HG03354 (cell line): Measurements from ENCODE around the gene CIBAR2.
A peak's percentile ranks its signal among the peaks of the same experiment; 100 is the strongest.
"Not testable (repeated sequence)": the region's sequence is repeated elsewhere in the genome, so short reads cannot be mapped to it uniquely, and the experiment has no call there.

Experiments
- ATAC-seq: cut with Tn5 transposase; IDR thresholded peaks from one replicate; pipeline ENCODE4 v1.9.1; 2021; ENCODE audit warnings: mild to moderate bottlenecking; ENCODE audit not compliant: unreplicated experiment, poor library complexity, severe bottlenecking

The CIBAR2 gene

DNA sequence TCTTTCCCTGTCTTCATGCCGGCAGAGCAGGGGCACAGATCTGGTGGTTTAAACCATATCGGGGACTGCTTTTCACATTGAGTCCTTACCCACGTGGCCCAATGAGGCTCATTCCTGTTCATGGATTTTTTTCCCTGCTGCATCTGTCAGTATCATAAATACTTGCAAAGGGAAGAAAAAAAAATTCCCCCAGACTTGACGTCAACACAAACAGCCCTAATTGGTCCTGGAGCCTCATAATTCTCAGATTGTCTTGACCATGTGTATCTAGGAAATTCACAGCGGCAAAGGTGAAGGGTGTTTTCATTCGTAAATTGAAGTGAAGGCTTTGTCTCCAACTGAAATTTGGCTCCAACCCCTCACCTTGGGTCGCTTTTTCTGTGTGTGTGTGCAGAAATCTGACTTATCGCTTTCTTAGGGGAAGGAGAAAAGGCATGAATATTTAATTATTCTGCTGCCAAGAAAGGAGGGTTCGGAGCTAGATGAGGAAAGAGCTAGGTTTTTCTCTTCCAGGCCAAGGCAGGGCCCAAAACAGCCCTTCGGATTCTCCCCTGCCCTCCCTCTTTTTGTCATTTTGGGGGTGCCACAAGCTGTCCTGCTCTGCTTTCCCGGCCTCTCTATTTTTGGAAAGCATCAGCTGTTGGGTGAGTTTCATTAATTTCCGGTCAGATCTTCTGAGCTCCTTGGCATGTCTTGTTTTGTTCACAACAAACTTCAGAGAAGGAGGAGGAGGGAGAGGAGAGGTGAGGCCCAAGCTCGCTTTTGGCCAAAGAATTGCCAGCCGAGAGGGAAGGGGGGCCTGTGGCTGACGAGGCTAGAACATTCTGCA, 17.8 kb upstream of the CIBAR2 start:
- no peak for ATAC-seq

DNA sequence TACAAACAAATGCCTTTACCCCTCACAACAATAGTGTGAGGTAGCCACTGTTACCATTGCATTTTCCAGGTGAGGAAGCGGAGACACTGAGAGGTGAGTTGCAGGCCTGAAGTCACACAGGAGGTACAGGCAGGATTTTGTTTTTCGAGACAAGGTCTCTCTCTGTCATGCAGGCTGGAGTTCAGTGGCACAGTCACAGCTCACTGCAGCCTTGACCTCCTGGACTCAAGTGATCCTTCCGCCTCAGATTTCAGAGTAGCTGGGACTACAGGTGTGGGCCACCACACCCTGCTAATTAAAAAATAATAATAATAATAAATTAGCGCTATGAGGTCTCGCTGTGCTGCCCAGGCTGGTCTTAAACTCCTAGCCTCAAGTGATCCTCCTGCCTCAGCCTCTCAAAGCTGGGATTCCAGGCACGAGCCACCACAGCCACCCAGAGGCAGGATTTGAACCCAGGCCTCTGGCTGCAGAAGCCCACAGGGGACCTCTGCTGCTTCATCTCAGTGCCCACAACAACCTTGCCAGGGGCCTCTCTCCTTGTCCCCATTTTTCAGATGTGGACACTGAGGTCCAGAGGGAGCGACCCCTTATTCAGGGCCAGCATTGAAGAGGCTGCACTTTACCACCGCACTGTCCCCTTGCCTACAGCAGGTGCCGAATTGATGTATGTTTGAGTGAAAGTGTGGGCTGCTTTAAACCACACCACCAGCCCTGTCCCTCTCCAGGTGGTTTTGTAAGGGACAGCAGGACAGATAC, 16.0 kb upstream of the CIBAR2 start:
- ATAC-seq, result no peak

DNA sequence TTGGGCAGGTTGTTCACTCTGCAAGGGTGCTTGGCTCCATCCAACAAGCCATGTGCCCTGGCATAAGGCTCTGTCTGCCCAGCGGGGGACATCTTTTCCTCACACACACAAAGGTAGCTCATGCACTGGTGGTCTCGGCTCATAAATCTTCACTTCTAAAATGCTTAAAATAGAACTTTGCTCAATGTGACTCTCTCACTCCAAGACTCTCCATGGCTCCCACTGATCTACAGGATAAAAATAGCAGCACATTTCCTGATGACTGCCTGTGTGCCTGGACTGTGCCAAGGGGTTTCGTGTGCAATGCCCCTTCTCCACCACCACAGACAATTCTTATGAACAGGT, 15.1 kb upstream of the CIBAR2 start:
- ATAC-seq, result no peak

DNA sequence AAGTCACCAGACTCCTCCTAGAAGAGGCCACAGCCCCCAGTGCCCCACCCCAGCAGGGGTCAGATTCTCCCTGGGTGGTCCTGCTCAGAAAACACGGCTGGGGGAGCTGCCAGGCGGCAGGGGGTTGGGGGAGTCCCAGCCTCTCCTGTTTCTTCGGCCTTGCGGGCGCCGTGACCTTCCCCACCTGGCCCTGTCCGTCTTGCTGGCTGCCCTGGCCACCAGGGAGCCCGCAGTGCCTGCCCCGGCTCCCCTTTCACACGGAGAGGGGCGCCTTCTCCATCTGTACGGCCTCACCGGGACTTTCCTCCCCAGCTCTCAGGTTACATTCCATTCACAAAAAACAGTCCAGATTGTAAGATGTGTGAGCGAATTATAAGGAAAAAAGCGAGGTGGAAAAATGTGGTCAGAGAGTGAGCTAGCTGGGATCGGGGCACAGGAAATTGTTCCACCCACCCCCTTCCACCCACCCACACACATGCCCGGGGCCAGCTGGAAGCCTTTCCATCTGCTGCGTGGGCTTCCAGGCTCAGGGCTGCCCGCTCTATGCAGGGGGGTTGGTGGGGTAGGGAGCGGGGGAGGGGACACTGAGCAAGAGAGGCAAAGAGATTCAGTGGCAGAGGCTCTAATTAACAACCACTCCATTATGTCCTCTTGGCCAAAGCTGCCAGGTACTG, 14.6 kb upstream of the CIBAR2 start:
- no peak for ATAC-seq

DNA sequence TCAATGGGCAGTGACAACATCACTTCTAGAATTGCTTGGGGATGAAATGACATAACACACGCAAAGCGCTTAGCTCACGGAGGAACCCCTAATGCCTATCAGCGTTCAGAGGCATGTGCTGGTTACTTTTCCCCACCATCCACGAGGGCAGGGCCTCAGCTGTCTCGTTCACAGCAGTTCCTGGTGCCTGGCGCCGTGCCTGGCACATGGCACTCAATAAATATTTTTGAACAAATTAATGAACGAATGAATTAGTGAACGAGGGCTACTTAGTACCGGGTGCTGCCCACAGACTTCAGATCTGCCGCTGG, 14.1 kb upstream of the CIBAR2 start:
- no peak for ATAC-seq

DNA sequence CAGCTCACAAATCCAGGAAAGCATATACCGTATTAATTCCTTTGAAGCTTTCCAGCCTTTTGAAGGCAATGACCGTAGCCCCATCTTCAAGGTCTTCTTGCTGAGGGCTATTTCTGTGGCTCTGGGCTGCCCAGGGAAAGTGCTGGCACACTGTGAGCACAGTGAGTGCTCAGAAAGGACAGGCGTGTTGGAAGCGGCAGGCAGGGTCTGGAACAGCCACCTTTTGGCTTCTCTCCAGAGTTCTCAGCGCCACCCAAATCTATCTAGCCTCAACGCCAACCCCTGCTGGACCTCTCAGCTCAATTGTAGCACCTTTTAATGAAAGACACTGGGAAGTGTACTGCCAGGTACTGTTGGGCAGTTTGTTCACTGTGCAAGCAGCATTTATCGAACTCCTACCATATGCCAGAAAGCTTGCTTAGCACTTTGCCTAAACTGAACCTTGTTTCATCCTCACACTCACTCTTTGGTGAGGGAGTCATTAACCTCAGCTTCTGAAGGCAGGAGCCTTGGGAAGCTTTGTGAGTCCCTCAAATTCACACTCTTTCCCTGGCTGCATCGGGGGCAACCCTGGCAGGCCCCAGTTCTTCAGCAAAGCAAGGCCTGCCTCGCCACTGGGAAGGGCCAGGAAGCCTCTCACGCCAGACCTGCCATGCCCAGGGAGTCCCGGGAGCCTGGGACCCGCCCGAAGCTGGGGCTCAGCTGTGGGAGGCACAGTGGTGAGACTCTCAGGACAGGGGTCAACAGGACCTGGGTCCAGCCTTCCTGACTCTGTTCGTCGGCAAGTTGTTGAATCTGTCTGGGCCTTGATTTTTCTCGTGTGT, 13.5 kb upstream of the CIBAR2 start:
- ATAC-seq, result no peak

DNA sequence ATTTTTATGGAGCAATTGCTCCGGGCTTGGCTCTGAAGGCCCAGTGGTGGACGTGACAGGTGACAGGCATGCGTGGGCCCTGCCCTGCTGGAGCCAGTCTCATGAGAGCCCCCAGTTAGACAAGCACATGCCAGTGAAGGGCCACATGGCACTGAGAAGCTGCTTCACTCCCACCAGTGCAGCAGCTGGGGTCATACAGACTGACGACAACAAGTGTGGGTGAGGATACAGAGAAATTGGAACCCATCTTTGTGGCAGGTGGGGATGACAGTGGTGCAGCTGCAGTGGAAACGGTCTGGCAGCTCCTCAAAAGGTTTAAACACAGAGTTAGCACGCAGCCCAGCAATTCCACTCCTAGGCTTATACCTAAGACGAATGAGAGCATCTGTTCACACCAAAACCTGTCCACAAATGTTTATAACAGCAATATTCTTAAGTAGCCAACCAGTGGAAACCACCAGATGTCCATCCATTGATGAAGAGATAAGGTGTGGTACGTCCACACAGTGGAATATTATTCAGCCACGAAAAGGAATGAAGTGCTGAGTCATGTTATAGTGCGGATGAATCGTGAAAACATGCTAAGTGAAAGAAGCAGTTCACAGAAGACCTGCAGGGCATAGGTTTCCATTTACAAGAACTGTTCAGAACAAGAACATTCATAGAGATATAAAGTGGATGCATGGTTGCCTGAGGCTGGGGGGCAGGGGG, 12.5 kb upstream of the CIBAR2 start:
- ATAC-seq, result no peak

DNA sequence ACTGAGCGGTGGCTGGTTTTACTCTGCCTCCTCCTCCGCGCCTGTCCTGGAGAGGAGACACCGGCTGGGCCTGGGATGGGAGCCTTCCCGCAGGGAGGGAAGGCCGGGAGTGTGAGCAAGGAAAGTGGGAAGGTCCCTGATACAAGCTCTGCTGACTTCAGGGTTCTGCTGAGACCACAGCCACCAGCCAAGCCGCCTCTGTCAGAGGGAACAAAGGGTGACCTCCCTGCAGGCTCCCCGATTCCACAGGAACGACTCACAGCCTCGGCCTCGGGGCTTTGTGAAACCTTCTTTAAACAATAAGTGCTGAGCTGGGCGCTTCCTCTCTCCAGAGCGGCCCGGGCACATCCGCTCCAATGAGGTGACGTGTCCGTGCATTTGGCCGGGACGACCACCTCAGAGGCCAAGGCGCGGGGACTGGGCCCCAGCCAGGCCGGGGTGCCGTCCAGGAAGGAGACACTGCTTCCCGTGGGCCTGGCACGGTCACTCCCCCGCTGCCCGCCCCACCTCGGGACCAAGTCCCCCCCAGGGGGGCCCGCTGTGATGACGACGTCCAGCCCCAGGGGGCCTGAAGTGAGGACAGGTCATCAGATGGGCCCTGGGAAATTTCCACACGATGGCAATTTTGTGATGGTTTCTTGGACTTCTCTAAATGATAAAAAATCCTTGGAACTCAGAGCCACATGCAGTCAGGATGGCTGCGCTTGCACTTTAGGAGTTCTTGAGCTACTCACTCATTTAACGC, 11.8 kb upstream of the CIBAR2 start:
- ATAC-seq, result no peak

DNA sequence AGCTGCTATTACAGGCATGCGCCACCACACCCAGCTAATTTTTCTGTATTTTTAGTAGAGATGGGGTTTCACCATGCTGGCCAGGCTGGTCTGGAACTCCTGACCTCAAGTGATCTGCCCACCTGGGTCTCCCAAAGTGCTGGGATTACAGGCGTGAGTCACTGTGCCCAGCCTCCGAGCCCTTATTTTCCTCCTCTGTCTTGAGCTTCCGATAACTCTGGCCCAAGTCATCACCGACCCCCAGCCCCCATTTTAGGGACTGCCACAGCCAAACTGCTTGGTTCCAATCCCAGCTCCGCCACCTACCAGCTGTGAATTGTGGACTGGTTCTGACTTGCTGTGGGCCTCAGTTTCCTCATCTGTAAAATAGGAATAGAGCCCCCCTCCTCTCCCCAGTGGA, 11.2 kb upstream of the CIBAR2 start:
- ATAC-seq, result not testable (repeated sequence)

DNA sequence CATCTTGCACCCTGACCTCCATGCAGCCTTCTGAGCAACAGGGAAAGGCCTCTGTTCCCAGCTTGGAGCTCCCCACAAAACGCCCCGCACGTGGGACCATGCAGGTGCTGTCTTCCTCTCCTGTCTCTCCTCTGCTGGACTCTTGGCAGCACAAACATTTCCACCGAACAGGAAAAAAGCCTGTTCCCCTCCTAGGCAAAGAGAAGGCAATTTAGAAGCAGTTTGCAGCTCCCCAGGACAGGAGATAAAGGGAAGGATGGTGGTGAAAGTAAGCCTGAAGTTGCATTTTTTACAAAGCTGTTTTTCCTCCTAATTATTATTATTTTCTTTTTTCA, 7.7 kb upstream of the CIBAR2 start:
- ATAC-seq, result no peak

DNA sequence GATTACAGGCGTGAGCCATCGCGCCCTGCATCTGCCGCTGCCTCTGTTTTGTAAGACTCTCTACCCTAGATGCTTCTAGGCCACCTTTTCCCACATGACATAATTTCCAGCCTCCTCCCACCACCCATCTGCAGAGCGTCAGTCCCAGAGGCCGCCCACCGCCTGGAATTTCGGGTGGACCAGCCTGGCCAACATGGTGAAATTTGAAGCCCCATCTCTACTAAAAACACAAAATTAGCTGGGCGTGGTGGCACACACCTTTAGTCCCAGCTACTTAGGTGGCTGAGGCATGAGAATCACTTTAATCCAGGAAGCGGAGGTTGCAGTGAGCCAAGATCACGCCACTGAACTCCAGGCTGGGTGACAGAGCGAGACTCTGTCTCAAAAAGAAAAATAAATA, 5.1 kb upstream of the CIBAR2 start:
- ATAC-seq, result no peak

DNA sequence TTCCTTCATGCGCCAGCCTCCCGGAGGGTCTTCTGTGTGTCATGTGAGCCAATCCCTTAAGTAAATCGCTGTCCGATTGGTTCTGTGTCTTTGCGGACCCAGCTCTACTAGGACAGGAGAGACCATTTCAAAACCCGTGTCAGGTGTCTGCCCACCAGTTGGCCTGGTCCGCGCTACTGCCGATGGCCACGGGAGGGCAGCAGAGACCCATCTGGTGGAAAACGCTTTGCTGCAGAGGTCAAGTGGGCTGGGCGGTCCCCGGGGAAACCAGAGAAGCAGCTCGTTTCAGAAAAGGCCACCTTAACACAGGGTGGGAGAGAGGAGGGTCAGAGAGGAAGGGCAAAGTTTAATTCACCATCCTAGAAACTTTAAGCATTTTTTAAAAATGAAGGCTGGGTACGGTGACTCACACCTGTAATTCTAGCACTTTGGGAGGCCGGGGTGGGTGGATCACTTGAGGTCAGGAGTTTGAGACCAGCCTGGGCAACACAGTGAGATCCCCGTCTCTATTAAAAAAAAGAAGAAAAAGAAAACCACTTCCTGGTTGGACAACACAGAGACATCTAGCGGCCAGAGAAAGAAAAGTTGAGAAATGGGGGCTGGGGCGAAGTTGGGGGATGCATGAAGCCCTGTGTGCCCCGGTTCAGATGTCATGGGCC, 2.8 kb upstream of the CIBAR2 start:
- ATAC-seq, result peak; percentile 75

DNA sequence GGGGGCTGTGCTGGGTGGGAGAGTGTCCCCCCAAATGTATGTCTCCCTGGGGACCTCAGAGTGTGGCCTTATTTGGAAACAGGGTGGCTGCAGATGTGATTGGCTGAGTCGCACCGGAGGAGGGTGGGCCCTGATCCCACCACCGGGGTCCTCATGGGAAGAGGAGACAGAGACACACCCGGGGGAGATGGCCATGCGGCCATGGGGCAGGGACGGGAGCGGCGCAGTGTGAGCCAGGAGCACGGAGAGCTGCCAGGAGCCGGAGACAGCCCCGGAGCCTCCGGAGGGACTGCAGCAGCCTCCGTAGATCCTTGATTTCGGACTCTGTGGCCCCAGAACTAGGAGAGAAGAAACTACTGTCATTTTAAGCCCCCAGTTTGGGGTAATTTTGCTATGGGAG, 1.6 kb upstream of the CIBAR2 start:
- no peak for ATAC-seq

DNA sequence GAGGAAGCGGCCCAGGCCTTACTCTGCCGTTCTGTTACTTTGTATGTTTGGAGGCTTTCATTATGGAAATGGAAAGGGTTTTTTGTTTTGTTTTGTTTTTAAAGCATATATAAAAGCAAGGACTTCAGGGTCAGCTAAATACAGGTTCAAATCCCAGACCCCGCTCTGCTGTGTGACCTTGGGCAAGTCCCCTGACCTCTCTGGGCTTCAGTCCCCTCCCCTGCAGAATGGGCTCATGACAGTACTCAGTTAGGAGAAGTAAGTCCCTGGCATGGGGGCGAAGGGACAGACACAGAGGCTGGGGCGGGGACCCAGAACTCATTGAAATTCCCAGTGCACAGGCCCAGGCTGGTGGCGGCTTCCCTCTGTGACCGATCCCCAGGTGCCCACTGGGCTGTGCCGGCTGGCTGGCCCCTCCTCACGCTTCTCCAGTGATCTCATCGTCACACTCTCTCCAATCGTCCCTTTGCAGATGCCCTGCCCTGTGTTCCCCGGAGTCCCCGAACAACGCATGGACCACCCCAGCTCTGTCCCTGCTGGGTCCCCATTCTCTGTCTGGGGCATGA, 979 bp upstream of the CIBAR2 start:
- no peak for ATAC-seq

DNA sequence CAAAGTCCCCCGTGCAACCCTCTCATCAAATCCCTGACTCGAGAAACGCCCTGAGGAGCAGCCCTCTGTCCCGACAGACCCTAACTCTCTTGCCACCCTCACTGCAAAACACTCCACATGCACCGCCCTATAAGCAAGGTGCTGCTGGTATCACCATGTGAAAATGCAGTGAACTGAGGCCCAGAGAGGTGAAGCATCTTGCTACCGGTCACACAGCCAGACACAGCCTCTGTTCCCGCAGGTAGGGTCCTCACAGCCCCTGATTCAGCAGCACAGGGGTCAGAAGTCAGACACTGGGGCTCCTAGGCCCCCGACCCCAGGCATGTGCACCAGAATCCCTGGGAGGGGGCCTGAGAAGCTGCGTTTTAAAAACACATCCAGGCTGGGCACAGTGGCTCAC, 1.1 kb downstream of the CIBAR2 start:
- no peak for ATAC-seq

DNA sequence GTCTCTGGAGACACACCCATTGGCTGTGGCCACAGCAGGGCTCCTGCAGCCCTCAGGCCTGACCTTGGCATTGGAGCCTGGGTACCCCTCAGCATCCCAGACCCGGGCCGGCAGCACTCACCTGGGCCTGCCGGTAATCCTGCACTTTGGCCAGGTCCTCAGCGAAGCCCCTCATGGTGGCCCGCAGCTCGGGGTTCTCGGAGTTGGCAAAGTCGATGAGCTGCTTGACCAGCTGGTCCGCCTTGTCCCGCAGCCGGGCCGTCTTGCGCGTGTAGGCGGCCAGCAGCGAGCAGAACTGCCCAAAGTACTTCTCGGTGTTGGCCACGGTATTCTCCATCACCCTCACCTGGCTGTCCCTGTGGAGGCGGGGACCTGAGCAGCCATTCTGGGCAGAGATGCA, 2.2 kb downstream of the CIBAR2 start:
- ATAC-seq, result no peak

DNA sequence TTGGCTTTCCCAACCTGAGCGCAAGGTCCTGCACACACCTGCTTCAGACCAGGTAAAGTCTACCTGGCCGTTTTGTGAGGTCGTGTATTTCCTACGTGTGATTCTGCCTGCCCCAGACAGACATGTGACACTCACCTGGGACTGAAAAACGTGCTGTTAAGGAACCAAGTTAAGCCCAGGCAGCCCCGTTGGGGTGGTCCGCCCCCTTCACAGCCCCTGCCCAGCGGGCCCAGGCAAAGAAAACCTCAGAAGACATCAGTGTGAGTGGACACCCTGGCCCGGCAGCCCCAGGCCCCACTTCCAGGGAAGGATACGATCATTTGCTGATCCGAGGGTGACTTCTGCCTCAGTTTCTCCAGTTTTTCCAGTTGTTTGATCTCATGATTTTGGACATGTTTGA, 4.7 kb downstream of the CIBAR2 start:
- ATAC-seq, result no peak

DNA sequence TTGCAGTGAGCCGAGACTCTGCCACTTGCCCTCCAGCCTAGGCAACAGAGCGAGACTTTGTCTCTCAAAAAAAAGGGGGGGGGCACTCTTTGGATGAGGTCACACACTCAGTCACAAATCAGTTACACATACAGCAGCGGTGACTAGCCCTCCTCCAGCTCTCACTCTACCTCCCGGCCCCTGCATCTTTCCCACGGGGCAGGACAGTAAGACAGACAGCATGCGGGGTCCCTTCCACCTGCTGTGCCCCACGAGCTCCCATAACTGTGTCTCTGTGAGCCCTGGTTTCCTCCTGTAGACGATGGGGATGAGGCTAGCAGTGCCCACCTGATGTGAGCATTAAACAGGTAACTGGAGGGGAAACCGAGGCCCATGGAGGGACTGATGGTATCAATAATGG, 5.2 kb downstream of the CIBAR2 start:
- ATAC-seq, result no peak
